GM18520 (cell line): ENCODE measurements around the gene TRPV4.

Experiments
- ATAC-seq: cut with Tn5 transposase; IDR thresholded peaks from one replicate; pipeline ENCODE4 v1.9.1; 2021; ENCODE audit not compliant: unreplicated experiment

TRPV4 gene

GRCh38 chr12:109829667-109830066 is 3.5 kb downstream of the TRPV4 start:
- ATAC-seq, result no peak

GRCh38 chr12:109828754-109829511 is 4.3 kb downstream of the TRPV4 start:
- ATAC-seq, result no peak

- no peak for ATAC-seq
These were observed 5.3 kb downstream of the TRPV4 start for GRCh38 chr12:109827566-109828550.

GRCh38 chr12:109827080-109827479 is 6.1 kb downstream of the TRPV4 start:
- no peak for ATAC-seq

GRCh38 chr12:109824731-109825130 is 8.5 kb downstream of the TRPV4 start:
- no peak for ATAC-seq

- no peak for ATAC-seq
These were observed 10.2 kb downstream of the TRPV4 start for GRCh38 chr12:109822951-109823411.

GRCh38 chr12:109822416-109822815 is 10.8 kb downstream of the TRPV4 start:
- ATAC-seq, result no peak

GRCh38 chr12:109821968-109822367 is 11.2 kb downstream of the TRPV4 start:
- no peak for ATAC-seq

- ATAC-seq, result no peak
These were observed 12.3 kb downstream of the TRPV4 start for GRCh38 chr12:109820816-109821381.

GRCh38 chr12:109818905-109819500 is 14.2 kb downstream of the TRPV4 start:
- ATAC-seq, result no peak

GRCh38 chr12:109818253-109818652 is 14.9 kb downstream of the TRPV4 start:
- ATAC-seq, result no peak

- no peak for ATAC-seq
These were observed 15.5 kb downstream of the TRPV4 start for GRCh38 chr12:109817627-109818231.

GRCh38 chr12:109816870-109817269 is 16.3 kb downstream of the TRPV4 start:
- no peak for ATAC-seq

GRCh38 chr12:109815757-109816617 is 17.2 kb downstream of the TRPV4 start:
- ATAC-seq, result no peak

- ATAC-seq, result no peak
These were observed 18.0 kb downstream of the TRPV4 start for GRCh38 chr12:109815225-109815624.

GRCh38 chr12:109814600-109815150 is 18.5 kb downstream of the TRPV4 start:
- ATAC-seq, result no peak

- no peak for ATAC-seq
These were observed 19.3 kb downstream of the TRPV4 start for GRCh38 chr12:109813810-109814416.

- no peak for ATAC-seq
These were observed 21.6 kb downstream of the TRPV4 start for GRCh38 chr12:109811624-109811995.
